ENCODE measurements around the gene MAP1LC3B2.

Gene MAP1LC3B2

DNA sequence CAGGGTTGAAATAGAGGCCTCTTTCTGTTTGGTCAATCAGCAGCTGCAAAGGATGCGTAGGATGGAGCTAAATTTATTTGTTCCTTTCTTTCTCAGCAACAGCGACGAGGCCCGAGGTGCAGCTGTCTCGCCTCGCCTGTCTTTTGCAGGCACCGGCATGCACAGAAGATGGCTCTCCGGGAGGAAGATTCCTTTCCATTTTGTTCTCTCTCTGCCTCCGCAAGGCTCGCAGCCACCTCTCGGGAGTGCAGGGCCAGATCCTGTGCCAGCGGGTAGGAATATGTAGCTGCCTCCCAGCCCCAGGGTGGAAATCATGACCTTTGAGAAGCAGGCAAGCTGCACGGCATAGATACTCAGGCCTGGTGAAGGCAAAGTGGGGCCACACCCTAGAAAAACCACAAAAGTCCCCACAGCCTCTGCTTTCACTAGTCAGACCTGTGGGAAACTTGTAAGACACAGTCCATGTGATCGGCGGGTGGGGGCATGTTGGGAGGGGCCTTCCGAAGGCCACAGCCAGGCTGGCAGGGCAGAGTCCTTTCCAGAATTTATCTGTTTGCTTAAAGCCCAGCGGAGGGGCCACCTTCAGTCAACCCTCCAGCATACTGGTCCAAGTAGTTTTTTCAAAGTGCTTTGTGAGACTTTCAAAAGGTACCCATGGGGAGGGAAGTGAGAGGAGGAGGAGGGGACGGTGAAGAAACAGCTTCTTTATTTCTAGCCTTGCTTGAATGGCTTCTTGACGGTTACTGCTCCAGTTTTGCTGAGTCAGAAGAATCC lies at the start of gene MAP1LC3B2:
MAP1LC3B2 (plus strand) TSS at position 220 of the 774 bp plus-strand sequence. CDS start 16,562 bp downstream, outside the sequence.
- DNase-seq, result peak; percentile 24

DNA sequence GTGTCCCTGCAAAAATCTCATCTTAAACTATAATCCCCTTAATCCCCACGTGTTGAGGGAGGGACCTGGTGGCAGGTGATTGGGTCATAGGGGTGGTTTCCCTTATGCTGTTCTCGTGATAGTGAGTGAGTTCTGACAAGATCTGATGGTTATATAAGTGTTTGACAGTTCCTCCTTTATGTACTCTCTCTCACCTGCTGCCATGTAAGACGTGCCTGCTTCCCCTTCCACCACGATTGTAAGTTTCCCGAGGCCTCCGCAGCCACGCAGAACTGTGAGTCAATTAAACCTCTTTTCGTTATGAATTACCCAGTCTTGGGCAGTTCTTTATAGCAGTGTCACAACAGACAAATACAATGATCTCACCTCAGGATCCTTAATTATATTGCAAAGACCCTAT lies 45.2 kb upstream of the MAP1LC3B2 start:
- DNase-seq, result no peak

DNA sequence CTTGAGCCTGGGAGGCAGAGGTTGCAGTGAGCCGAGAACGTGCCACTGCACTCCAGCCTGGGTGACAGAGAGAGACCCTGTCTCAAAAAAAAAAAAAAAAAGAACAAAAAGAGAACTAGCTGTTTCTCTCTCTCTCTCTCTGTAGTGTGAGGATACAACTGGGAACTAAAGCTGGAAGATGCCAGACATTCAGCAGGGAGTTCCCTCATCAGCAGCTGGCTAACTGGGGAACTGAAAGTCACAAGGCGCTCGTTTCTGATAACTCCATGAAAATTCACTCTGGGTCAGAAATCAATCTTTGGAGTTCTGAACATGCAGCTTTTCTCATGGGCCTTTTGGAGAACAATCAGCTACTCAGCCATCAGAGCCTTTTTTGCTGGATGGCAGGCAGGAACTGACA lies 43.5 kb upstream of the MAP1LC3B2 start:
- DNase-seq, result no peak

- no peak for DNase-seq
Observed at GRCh38 chr12:116516657-116517056, 42.5 kb upstream of the MAP1LC3B2 start.

DNA sequence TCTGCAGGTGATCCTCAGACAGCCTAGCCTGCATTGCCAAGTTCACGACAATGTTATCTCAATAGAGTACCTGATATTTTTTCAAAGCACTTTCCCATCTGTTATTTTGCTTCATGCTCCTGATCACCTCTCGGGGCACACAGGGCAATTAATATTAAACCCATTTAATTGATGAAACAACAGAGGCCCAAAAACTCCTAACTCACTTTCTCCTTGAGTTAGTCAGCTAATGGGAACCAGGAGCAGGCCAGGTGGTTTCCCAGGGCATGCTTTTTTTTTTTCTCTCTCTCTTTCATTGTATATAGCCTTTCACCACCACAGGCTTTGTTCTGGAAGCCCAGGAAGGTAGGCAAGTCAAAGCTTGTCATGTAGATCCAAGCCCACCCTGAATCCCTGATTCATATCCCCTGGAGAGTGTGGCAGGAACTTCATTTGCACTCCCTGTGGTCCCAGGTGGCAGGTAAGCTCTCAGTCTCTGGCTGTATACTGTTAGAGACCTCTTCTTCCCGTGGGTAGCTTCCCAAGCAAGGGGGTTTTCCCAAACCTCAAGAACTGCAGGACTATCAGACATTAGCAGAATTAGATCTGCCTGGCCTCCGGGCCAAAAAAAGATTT lies 41.6 kb upstream of the MAP1LC3B2 start:
- no peak for DNase-seq

DNA sequence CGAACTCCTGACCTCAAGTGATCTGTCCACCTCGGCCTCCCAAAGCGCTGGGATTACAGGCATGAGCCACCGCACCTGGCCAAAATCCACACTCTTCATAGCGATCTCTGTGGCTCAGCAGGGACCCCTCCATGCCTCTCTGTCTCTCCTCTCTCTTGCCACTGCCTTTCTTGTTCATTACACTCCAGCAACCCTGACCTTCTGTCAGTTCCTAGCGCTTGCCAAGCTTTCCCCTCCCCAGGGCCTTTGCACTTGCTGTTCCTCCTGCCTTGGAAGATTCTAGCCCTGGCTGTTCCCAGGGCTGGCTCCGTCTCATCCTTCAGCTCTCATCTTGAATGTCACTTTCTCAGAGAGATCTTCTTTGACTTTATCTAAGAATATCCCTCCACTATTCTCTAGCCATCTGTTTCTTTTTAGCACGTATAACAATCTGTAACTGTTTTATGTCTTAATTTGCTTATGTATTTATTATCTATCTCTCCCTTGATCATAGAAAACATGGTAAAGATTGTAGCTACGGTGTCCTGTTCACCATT lies 38.9 kb upstream of the MAP1LC3B2 start:
- DNase-seq, result no peak

DNA sequence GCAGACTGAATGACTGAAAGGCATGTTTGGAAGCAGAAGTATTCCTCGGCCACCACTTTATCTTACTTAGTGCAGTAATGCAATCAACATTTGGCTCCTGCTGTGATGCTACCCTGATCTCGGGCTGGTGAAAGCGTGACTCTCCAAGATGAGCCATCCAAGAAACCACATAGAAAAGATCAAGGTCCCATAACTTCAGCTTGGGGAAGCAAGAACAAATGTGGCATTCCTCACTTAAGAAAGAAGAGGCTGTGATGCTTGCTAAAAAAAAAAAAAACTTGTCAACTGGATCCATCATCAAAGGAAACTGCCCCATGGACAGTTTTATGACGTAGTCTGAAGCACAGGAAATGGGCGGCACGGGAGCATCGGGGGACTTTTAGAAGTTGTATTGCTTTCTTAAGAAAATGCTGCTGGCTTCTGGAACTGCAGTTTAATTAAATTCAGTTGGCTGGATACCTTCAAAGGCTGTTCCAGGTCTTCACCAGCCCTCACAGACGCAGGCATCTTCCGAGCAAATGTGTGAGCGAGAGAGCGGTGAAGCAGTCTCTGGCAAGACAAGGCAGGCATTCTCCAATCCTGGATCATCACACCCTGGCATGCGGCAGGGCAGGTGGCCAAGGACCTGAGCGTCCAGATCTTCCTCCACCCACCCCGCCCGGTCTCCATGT lies 38.2 kb upstream of the MAP1LC3B2 start:
- no peak for DNase-seq

DNA sequence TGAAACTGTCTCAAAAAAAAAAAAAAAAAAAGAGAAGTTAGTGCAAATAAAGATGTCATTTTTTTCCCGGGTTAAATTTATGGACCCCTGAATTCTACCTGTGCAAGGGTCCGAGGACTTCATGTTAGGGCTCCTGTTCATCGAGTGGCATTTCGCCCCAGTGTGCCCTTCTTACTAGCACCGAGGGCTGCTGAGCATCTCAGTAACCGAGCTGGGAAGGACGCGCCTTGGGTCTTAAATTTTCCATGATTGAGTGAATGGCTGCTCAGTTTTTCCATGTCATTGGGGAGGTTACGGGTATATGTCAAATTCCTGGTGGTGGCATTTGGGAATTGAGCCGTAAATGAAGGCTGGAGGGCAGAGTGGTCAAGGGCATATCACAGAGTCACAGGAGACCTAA lies 34.9 kb upstream of the MAP1LC3B2 start:
- DNase-seq, result no peak

- no peak for DNase-seq
Observed at GRCh38 chr12:116524964-116525379, 34.2 kb upstream of the MAP1LC3B2 start.

GRCh38 chr12:116525418-116526001 lies 33.7 kb upstream of the MAP1LC3B2 start:
- no peak for DNase-seq

- DNase-seq, result no peak
Observed at GRCh38 chr12:116528065-116528464, 31.1 kb upstream of the MAP1LC3B2 start.

- no peak for DNase-seq
Observed at GRCh38 chr12:116528498-116528897, 30.7 kb upstream of the MAP1LC3B2 start.

DNA sequence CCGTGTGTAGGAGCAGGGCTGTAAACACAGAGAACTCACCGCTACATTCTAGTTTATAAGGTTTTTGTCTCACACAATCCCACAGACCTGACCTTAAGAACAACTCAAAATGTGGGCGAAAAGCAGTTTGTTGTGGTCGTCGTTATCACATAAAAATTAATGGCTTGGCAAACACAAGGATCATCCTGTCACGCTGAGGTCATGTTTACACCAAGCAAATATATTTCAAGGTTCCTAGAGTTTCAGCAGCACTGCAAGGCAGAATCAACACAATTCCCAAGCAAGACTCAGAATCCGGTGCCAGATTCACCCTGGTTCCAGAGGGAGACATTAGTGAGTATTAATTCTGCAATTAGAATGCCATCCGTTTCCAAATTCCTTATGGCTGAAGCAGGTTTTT lies 30.1 kb upstream of the MAP1LC3B2 start:
- no peak for DNase-seq

- no peak for DNase-seq
Observed at GRCh38 chr12:116529686-116530085, 29.5 kb upstream of the MAP1LC3B2 start.

GRCh38 chr12:116532428-116532827 lies 26.8 kb upstream of the MAP1LC3B2 start:
- no peak for DNase-seq

- peak; percentile 67 for DNase-seq
Observed at GRCh38 chr12:116532986-116533342, 26.2 kb upstream of the MAP1LC3B2 start.

DNA sequence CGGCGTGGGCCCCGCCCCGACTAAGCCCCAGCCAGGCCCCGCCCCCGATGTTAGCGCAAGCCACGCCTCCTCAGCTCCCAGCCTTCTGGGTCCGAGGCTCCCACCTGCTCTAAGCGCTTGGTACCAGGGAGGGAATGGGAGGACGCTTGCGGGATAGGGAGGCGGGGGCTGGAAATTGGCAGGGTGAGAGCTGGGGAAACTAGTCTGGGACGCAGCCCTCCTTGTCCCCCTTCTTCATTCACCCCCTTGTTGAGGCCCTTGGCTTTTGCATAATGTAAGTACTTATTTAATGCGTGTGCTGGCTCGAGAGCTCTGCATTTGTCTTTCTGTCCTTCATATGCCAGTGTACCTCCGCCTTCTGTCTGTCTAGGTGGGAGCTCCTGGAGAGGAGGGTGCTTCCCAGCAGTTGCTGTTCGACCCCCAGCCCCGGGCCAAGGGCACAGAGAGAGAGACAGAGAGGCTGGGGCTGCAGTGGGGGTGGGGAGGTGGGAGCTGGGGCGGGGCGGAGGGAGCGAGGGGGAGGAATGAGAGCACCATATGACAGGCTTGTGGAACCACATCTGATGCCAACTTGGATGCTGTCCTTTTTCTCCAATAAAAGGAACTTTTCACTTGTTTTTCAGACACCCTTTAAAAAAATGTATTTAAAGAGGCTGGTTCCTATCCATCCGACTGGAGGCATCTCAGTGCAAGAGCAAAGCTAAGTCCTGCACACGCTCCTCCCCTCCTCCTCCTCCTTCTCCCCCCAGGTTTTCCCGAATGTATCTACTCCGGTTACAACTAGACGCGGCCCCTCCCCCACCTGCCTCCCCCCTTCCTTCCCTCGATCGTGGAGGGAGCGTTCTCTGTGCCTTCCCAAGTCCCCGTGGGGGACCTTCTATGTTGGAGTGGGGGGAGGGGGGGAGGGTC lies 25.6 kb upstream of the MAP1LC3B2 start:
- peak; percentile 67 for DNase-seq

DNA sequence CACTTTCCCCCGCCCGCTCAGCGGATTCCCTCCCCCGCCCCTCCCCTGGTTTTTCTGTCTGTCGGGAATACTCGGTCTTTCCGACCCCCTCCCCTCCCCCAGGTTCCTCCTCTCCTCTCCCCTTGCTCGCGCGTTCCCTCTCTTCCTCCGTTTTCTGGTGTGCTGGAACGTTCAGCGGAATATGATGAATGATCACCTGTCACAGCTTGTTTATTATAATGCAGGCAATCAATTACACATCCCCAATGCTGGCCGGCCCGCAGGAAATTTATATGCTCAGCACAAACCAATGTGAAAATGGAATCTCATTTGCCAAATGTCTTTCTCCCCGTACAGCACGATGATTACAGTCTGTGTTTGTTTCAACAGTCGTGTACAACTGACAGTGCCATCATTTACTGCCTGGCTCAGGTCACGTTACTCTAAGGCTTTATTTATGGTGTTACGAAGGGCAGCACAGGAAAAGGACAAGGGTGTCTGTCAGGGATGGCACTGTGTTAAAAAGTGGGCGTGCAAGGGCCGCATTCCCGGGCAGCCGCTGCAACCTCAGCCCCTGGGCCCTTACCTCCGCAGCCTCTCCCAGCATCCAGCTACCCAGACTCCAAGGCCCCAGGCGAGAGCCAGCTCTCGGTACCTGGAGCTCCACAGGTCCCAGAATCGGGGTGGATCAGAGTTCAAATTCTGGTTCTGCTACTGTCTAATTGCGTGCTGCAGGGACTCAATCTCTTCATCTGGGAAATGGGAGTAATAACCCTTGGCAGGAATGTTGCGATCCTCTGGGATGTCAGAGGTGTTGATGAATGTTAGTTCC lies 24.7 kb upstream of the MAP1LC3B2 start:
- DNase-seq, result no peak

GRCh38 chr12:116535241-116535640 lies 23.9 kb upstream of the MAP1LC3B2 start:
- no peak for DNase-seq

DNA sequence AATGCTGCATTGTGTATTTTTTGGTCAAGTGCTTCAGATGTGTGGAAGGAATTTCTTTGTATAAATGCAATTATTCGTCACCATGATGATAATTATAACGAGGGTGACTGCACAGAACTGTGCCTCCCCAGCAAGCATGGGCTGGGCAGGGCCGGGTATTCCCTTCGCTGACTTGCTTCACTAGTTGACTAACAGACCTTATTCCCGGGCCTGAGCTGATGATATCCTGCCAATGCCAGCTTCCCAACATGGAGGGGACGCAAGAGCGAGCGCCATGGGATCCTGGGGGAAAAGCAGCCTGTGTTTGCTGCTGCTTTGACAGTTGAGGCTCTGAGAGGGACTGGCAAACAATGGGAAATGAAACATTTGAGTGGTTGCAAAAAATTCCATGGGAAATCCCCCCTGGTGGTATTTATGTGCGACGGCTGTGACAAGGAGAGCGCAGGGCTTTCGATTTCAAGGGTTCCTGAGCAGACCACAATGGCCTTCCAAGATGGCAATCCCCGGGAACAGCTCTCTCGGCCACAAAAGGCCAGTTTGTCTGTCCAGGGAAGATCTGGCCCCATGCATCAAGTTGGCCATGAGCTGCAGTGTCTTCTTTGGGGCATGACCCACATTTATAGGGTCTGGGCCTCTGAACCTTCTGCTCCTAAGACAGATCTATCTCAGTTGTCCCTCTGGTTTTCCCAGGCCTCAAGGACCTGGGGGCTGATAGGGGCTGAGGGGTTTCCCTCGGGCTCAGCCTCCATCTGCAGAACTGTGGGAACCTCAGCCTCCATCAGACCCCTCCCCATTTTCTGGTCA lies 21.9 kb upstream of the MAP1LC3B2 start:
- DNase-seq, result no peak
